ENCODE measurements around the gene FAM234A.
A peak's percentile ranks its signal among the peaks of the same experiment; 100 is the strongest.

The FAM234A gene, protein sequence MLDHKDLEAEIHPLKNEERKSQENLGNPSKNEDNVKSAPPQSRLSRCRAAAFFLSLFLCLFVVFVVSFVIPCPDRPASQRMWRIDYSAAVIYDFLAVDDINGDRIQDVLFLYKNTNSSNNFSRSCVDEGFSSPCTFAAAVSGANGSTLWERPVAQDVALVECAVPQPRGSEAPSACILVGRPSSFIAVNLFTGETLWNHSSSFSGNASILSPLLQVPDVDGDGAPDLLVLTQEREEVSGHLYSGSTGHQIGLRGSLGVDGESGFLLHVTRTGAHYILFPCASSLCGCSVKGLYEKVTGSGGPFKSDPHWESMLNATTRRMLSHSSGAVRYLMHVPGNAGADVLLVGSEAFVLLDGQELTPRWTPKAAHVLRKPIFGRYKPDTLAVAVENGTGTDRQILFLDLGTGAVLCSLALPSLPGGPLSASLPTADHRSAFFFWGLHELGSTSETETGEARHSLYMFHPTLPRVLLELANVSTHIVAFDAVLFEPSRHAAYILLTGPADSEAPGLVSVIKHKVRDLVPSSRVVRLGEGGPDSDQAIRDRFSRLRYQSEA

DNA sequence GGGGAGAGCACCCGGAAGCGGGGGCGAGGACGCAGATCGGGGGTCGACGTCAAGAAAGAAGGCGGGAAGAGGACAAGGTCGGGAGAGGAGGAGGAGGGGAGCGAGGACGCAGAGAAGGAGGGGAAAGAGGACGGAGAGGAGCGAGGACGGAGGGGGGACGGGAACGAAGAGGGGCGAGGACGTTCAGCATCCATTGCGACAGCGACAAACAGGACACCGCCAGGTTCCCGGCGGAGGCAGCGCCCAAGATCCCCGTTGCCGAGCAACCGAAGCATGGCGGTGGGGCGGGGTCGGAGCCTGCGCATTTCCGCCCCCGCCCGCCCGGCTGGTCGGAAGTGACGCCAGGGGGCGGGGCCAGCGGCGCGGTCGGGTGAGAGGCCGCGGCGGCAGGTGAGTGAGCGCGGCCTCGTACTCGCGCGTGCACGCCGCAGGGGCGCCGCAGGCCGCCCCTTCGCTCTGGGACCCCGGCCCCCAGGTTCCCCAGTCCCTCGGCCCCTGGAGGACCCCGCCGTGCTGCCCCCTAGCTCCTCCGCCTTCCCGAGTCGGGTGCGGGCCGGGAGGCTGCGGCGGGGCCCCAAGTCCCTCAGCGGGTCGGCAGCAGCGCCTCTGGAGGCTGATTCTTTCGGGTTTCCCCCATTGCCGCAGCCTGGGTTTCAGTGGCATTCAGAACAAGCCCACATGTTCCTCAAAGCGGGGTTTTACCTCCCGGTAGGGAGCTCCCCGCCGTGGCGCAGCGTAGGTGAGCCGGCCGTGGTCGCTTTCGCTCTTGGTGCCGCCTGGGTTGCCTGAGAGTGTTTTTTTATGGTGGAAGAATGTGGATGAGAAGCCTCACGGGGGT, at the start of gene FAM234A:
FAM234A (plus strand) TSS at position 354 of the 838 bp plus-strand sequence. CDS start 19,593 bp downstream, outside the sequence.
- peak within 1 kb of the TSS; percentile 93 for H3K4me3 ChIP-seq (ENCODE audit: low read length)
- peak; percentile 56 for DNase-seq (ENCODE audit: low read depth)
- TF ChIP-seq, protein P1, sequence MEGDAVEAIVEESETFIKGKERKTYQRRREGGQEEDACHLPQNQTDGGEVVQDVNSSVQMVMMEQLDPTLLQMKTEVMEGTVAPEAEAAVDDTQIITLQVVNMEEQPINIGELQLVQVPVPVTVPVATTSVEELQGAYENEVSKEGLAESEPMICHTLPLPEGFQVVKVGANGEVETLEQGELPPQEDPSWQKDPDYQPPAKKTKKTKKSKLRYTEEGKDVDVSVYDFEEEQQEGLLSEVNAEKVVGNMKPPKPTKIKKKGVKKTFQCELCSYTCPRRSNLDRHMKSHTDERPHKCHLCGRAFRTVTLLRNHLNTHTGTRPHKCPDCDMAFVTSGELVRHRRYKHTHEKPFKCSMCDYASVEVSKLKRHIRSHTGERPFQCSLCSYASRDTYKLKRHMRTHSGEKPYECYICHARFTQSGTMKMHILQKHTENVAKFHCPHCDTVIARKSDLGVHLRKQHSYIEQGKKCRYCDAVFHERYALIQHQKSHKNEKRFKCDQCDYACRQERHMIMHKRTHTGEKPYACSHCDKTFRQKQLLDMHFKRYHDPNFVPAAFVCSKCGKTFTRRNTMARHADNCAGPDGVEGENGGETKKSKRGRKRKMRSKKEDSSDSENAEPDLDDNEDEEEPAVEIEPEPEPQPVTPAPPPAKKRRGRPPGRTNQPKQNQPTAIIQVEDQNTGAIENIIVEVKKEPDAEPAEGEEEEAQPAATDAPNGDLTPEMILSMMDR (conservative IDR thresholded peaks at IDR 0.05; ENCODE audit: low read depth, low read length) = peak; percentile 35

DNA sequence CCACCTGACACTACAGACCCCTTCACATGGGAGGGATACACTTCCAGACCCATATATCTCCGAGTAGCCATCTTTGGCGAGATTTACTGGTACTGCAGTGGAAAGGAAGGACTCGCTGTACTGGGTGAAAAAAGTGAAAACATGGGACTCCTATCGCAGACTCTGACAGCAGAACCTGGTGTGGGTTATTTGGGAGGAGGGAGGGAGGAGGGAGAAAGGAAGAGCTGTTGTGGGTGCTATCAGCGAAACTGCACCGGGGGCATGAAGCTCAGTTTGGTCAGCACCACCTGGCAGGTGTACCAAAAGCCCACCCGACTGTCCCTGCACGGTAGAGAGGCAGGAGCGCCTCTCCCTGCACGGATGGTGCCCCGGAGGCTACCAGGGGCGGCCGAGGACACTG, 49.4 kb upstream of the FAM234A start:
- no peak for DNase-seq (ENCODE audit: low read depth)
- H3K4me3 ChIP-seq (ENCODE audit: low read length) = no peak overlapping the region
- TF ChIP-seq, protein P1 (conservative IDR thresholded peaks at IDR 0.05; ENCODE audit: low read depth, low read length) = no peak

DNA sequence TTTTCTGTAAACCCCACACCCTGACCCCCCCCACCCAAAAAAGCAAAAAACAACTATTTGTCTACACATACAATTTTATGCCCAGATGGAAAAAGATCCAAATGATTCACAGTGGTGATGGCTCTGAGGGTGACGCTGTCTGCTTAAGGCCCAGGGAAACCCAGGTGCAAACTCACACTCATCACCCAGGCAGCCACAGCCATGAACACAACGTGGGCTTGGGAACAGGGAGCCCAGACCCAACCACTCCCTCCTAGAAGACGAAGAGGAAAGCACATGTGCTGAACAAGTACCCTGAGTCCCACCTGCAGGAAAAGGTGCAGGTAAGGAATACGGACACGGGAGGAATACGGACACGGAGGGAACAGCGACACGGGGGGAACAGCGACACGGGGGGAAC, 48.9 kb upstream of the FAM234A start:
- H3K4me3 ChIP-seq (ENCODE audit: low read length) = no peak overlapping the region
- TF ChIP-seq, protein P1 (conservative IDR thresholded peaks at IDR 0.05; ENCODE audit: low read depth, low read length) = no peak
- no peak for DNase-seq (ENCODE audit: low read depth)

DNA sequence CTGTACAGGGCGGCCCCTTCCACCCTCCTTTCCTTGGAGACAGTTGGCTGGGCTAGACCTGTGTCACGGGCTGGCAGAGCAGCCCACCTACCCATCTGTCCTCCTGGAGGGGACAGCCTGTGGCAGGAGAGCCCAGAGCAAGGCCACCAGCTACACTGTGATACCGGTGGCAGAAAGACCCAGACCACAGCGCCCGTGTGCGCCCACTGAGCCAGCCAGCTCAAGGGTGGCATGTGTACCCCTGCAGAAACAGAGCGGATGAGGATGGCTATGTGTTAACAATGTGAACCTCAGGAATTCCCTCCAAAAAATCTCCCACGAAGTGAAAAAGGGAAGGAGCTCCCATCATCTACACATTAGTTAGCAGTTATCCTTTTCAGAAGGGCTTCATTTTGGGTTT, 47.3 kb upstream of the FAM234A start:
- DNase-seq (ENCODE audit: low read depth) = no peak
- TF ChIP-seq, protein P1 (conservative IDR thresholded peaks at IDR 0.05; ENCODE audit: low read depth, low read length) = no peak
- H3K4me3 ChIP-seq (ENCODE audit: low read length) = no peak overlapping the region

DNA sequence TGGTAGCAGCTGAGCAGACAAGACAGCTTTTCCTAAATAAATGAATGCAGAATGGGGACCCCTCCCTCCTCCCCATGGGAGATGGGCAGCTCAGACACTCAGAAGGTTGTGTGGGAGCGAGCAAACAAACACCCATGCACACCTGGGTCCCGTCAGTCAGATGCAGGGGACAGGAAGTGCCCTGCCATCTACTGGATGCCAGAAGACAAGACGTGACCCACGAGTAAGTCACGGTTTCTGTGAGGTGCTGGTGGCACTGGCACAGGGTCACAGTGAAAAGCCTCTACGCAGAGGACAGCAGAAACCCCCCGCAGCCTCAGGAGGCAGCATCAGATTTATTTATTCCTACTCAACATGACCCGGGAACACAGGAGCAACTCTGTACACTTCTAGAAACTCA, 45.9 kb upstream of the FAM234A start:
- TF ChIP-seq, protein P1 (conservative IDR thresholded peaks at IDR 0.05; ENCODE audit: low read depth, low read length) = peak; percentile 9
- H3K4me3 ChIP-seq (ENCODE audit: low read length) = no peak overlapping the region
- no peak for DNase-seq (ENCODE audit: low read depth)

DNA sequence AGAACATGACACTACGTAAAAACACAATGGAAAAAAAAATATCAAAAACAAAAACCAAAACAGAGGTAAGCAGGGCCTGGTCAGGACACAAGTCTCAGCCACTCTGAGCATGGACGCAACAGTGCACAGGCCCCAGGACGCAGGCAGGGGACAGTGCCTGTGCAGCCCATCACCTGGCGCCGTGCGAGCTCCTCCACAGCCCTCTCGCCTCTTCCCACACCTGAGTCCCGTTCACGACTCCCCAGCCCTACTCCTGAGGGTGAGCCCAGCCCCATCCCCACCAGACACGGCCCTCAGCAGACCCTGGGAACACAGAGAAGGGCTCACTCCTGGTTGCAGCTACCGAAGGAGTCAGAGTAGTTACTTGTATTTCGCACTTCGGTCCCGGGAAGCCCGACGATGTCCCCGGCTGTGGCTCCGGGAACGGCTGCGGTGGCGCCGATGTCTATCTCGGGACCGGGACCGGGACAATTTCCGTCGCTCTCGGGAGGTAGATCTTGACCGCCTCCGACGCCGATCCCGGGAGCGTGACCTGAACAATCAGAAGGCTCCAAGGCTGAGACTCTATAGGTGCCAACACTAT, 44.9 kb upstream of the FAM234A start:
- TF ChIP-seq, protein P1 (conservative IDR thresholded peaks at IDR 0.05; ENCODE audit: low read depth, low read length) = no peak
- DNase-seq (ENCODE audit: low read depth) = no peak

More for the DNA sequence above, 44.9 kb upstream of the FAM234A start:
- H3K4me3 ChIP-seq (ENCODE audit: low read length) = no peak overlapping the region

Data from retinal pigment epithelial cell (primary cell).